Measurements from ENCODE around the gene AKR1C3.

DNA sequence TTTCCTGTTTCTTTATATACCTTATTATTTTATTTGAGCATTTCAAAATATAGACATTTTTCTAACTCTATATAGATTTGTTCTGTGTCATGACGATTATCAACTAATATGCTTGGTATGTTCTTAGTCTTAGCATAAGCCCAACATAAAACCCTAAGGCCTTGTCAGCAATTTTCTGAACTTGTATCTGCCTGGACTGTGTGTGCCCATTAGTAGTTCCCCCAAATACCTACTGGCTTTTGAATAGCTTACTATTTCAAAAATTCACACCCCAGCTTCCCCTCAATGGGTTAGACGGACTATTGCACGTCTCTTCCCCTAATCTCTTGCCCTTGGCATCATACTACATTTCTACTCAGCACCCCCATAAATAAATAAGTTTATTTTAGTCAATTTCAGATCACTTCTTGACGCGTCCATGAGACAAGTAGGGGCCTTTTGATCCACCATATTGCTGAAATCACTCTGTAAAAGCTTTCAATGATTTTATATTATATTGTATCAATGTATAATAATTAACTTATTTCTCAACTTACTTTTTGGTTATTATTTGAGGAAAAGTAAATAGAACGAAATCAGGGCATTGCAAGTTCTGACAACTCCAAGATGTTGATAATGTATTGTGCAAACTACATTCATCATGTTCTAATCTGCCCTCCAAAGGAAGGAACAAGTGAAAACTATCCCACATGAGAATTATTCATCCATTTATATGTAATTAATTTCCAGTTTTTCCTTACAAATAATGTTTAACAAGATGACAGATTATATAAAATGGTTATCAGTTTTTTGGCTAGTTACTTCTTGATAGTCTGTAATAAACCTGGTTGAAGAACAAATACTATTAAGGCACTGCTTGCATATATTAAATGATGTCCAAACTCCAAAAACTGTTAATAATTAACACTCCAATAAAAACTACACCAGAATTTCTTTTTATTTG, 1.1 kb upstream of the AKR1C3 start:
- TF ChIP-seq, protein P1, sequence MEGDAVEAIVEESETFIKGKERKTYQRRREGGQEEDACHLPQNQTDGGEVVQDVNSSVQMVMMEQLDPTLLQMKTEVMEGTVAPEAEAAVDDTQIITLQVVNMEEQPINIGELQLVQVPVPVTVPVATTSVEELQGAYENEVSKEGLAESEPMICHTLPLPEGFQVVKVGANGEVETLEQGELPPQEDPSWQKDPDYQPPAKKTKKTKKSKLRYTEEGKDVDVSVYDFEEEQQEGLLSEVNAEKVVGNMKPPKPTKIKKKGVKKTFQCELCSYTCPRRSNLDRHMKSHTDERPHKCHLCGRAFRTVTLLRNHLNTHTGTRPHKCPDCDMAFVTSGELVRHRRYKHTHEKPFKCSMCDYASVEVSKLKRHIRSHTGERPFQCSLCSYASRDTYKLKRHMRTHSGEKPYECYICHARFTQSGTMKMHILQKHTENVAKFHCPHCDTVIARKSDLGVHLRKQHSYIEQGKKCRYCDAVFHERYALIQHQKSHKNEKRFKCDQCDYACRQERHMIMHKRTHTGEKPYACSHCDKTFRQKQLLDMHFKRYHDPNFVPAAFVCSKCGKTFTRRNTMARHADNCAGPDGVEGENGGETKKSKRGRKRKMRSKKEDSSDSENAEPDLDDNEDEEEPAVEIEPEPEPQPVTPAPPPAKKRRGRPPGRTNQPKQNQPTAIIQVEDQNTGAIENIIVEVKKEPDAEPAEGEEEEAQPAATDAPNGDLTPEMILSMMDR (IDR thresholded peaks at IDR 0.05; ENCODE audit: low read depth, low read length): no peak
- no peak for TF ChIP-seq POLR2A (IDR thresholded peaks at IDR 0.05; ENCODE audit: extremely low read depth, insufficient read length)

All from NB4 (cell line).